Glomerular visceral epithelial cell (primary cell): Measurements from ENCODE around the gene ADPRM.
"Not testable (repeated sequence)": the region's sequence is repeated elsewhere in the genome, so short reads cannot be mapped to it uniquely, and the experiment has no call there.

Source experiments
- DNase-seq: peaks from one replicate; pipeline ENCODE4 v3.0.0-alpha.2; 2016; ENCODE audit errors: extremely low spot score

The ADPRM gene

GRCh38 chr17:10697092-10698081, at the start of gene ADPRM, which contains the start of gene SCO1:
Gene ADPRM (plus strand): TSS chr17:10697594. CDS start chr17:10704927, 7,333 bp downstream.
Gene SCO1 (minus strand): TSS chr17:10697533. CDS start chr17:10697507, 26 bp downstream.
- peak; percentile 94 for DNase-seq

GRCh38 chr17:10648381-10648780, 49.0 kb upstream of the ADPRM start:
- DNase-seq: no peak

- no peak for DNase-seq
These were observed 48.4 kb upstream of the ADPRM start for GRCh38 chr17:10648956-10649355.

GRCh38 chr17:10649602-10650001, 47.8 kb upstream of the ADPRM start:
- DNase-seq: no peak

GRCh38 chr17:10651927-10652326, 45.5 kb upstream of the ADPRM start:
- no peak for DNase-seq

- DNase-seq: no peak
These were observed 44.3 kb upstream of the ADPRM start for GRCh38 chr17:10652984-10653659.

- no peak for DNase-seq
These were observed 43.4 kb upstream of the ADPRM start for GRCh38 chr17:10653987-10654386.

- no peak for DNase-seq
These were observed 40.2 kb upstream of the ADPRM start, which contains the start of gene MYH3 for GRCh38 chr17:10657148-10657547. Gene MYH3 (minus strand): TSS chr17:10657309. CDS start chr17:10655064, 2,245 bp downstream.

GRCh38 chr17:10657879-10658278, 39.5 kb upstream of the ADPRM start:
- DNase-seq: no peak

- DNase-seq: no peak
These were observed 36.0 kb upstream of the ADPRM start for GRCh38 chr17:10661437-10661836.

GRCh38 chr17:10663231-10663630, 34.2 kb upstream of the ADPRM start:
- no peak for DNase-seq

- DNase-seq: no peak
These were observed 32.8 kb upstream of the ADPRM start for GRCh38 chr17:10664571-10664970.

GRCh38 chr17:10666906-10667305, 30.5 kb upstream of the ADPRM start:
- DNase-seq: no peak

- no peak for DNase-seq
These were observed 28.6 kb upstream of the ADPRM start for GRCh38 chr17:10668775-10669174.

GRCh38 chr17:10673312-10673711, 24.1 kb upstream of the ADPRM start:
- DNase-seq: no peak

GRCh38 chr17:10674704-10675103, 22.7 kb upstream of the ADPRM start:
- no peak for DNase-seq

GRCh38 chr17:10681866-10682446, 15.4 kb upstream of the ADPRM start:
- DNase-seq: no peak

- no peak for DNase-seq
These were observed 13.5 kb upstream of the ADPRM start for GRCh38 chr17:10683853-10684252.

GRCh38 chr17:10687499-10687898, 9.9 kb upstream of the ADPRM start:
- DNase-seq: no peak

- DNase-seq: not testable (repeated sequence)
These were observed 1.5 kb upstream of the ADPRM start for GRCh38 chr17:10695875-10696407.

- peak; percentile 5 for DNase-seq
These were observed 863 bp downstream of the ADPRM start for GRCh38 chr17:10698096-10698818.
